Neuronal stem cell (in vitro differentiated cells): Measurements from ENCODE around the gene SH2D3A.
A peak's percentile ranks its signal among the peaks of the same experiment; 100 is the strongest.

Experiments used
- DNase-seq: peaks from one replicate; pipeline ENCODE4 v3.0.0-alpha.2; 2013; ENCODE audit warnings: low spot score
- H2AFZ ChIP-seq: one replicate; pipeline ENCODE4 v1.6.1; 2013; ENCODE audit warnings: mild to moderate bottlenecking, low read length, inconsistent platforms
- H2AK5ac ChIP-seq: 2 replicates; pipeline ENCODE4 v1.6.1; 2013; ENCODE audit warnings: low read depth, mild to moderate bottlenecking, inconsistent platforms, low read length, moderate library complexity, mixed read lengths
- H2BK120ac ChIP-seq: 2 replicates; pipeline ENCODE4 v1.6.1; 2013; ENCODE audit warnings: low read depth, mild to moderate bottlenecking, inconsistent platforms, low read length, moderate library complexity, mixed read lengths
- H2BK12ac ChIP-seq: one replicate; pipeline ENCODE4 v1.6.1; 2013; ENCODE audit warnings: low read length, inconsistent platforms
- H2BK15ac ChIP-seq: 2 replicates; pipeline ENCODE4 v1.6.1; 2013; ENCODE audit warnings: mild to moderate bottlenecking, low read length, inconsistent platforms, mixed read lengths
- H2BK5ac ChIP-seq: one replicate; pipeline ENCODE4 v1.6.1; 2013; ENCODE audit warnings: inconsistent platforms, mild to moderate bottlenecking, low read length, moderate library complexity
- H3K14ac ChIP-seq: one replicate; pipeline ENCODE4 v1.6.1; 2013; ENCODE audit warnings: low read length, inconsistent platforms
- H3K18ac ChIP-seq: 2 replicates; pipeline ENCODE4 v1.6.1; 2013; ENCODE audit warnings: low read length, inconsistent platforms
- H3K23ac ChIP-seq: 2 replicates; pipeline ENCODE4 v1.6.1; 2013; ENCODE audit warnings: low read depth, mild to moderate bottlenecking, mixed read lengths, low read length, inconsistent platforms; ENCODE audit not compliant: poor library complexity
- H3K27ac ChIP-seq: replicated peaks from 3 replicates; pipeline ENCODE4 v1.5.1; 2013; ENCODE audit warnings: low read length, inconsistent platforms
- H3K27me3 ChIP-seq, 3 experiments: 2 replicates each; pipeline ENCODE4 v1.6.1; 2013; ENCODE audit warnings: low read length in 3 of 3, mild to moderate bottlenecking in 2 of 3, inconsistent platforms in 1 of 3, low read depth in 1 of 3, mixed read lengths in 1 of 3, moderate library complexity in 1 of 3; ENCODE audit not compliant: control insufficient read depth in 3 of 3, insufficient read depth in 3 of 3
- H3K36me3 ChIP-seq, 2 donors: replicated peaks in 1 of 2; 2 replicates each; pipeline ENCODE4 v1.6.1; 2013; ENCODE audit warnings: low read length in 2 of 2; ENCODE audit not compliant: control insufficient read depth in 2 of 2, insufficient read depth in 2 of 2
- H3K4ac ChIP-seq: 2 replicates; pipeline ENCODE4 v1.6.1; 2013; ENCODE audit warnings: inconsistent platforms, mild to moderate bottlenecking, low read length, moderate library complexity
- H3K4me1 ChIP-seq, 2 donors: 1 replicate in 1 of 2; 2 replicates in 1 of 2; pipeline ENCODE4 v1.6.1; 2013; ENCODE audit warnings: low read length in 2 of 2, low read depth in 1 of 2; ENCODE audit not compliant: control insufficient read depth in 2 of 2, insufficient read depth in 1 of 2
- H3K4me2 ChIP-seq: one replicate; pipeline ENCODE4 v1.6.1; 2013; ENCODE audit warnings: mild to moderate bottlenecking, low read length, inconsistent platforms; ENCODE audit not compliant: insufficient read depth, poor library complexity, severe bottlenecking
- H3K4me3 ChIP-seq, 2 donors: 2 replicates each; pipeline ENCODE4 v1.5.1; 2013; ENCODE audit warnings: low read length in 2 of 2, mild to moderate bottlenecking in 2 of 2, inconsistent platforms in 1 of 2, moderate library complexity in 1 of 2
- H3K79me1 ChIP-seq: one replicate; pipeline ENCODE4 v1.6.1; 2013; ENCODE audit warnings: low read depth, mild to moderate bottlenecking, inconsistent platforms, low read length, moderate library complexity
- H3K9ac ChIP-seq: one replicate; pipeline ENCODE4 v1.6.1; 2013; ENCODE audit warnings: mild to moderate bottlenecking, low read depth, low read length, inconsistent platforms; ENCODE audit not compliant: poor library complexity
- H3K9me3 ChIP-seq, 2 donors: replicated peaks in 1 of 2; 2 replicates each; pipeline versions ENCODE3 to v1.6.1; 2013; ENCODE audit warnings: low read length in 2 of 2, mild to moderate bottlenecking in 2 of 2, inconsistent platforms in 1 of 2, low read depth in 1 of 2, mixed read lengths in 1 of 2, moderate library complexity in 1 of 2; ENCODE audit not compliant: control insufficient read depth in 2 of 2, insufficient read depth in 1 of 2
- H4K8ac ChIP-seq: one replicate; pipeline ENCODE4 v1.6.1; 2013; ENCODE audit warnings: low read depth, mild to moderate bottlenecking, inconsistent platforms, low read length, moderate library complexity
- H4K91ac ChIP-seq: one replicate; pipeline ENCODE4 v1.6.1; 2013; ENCODE audit warnings: low read length, low read depth, mild to moderate bottlenecking, inconsistent platforms; ENCODE audit not compliant: poor library complexity
- WGBS, 2 donors: extraction: QIAGEN DNeasy Blood & Tissue Kit; methylation state at CpG; one replicate each; pipeline ENCODE4 v1.1.7; 2013; ENCODE audit warnings: missing lambda C conversion rate in 2 of 2, mixed read lengths in 1 of 2; ENCODE audit not compliant: insufficient read length in 2 of 2, insufficient replicate concordance in 1 of 2; ENCODE audit errors: extremely low coverage in 2 of 2; 5-methylcytosine and 5-hydroxymethylcytosine counted together

The SH2D3A gene

DNA sequence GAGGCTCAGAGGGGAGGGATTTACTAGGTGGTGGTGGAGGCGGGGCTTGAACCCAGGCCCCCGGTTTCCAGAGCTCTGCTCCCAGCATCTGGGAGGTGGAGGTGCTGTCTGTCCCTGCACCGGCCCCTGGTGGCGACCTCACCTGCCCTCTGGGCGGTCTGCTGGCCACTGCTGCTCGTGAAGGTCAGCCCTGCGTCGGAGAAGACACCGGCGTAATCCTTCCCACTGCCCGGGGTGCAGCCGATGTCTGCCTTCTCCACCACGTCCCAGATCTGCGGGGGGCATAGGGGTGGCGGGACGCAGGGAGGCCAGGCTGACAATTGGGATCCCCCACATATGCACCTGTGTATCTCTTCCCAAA, 59.6 kb downstream of the SH2D3A start:
- Histone ChIP-seq H4K8ac (peak overlapping the region; percentile 43), H3K9ac (peak overlapping the region; percentile 4), H2BK5ac (no peak overlapping the region), H2BK12ac (no peak overlapping the region), H3K23ac (no peak overlapping the region), H3K4me2 (no peak overlapping the region), H3K14ac (peak overlapping the region; percentile 21), H3K4me1 (no peaks in the 10 kb centered on the region), H3K9me3 (peaks cover 0 to 4% of the 10 kb centered on the region in 2 donors), H3K79me1 (no peaks in the 10 kb centered on the region), H3K18ac (no peak overlapping the region), H3K27me3 (peaks cover 0 to 41% (median 28%) of the 10 kb centered on the region in 3 experiments), H2BK15ac (no peak overlapping the region), H3K4me3 (no peak overlapping the region), H3K27ac (no peak overlapping the region), H2BK120ac (no peak overlapping the region), H2AFZ (no peak overlapping the region), H3K4ac (no peak overlapping the region), H4K91ac (no peak overlapping the region), H2AK5ac (peak overlapping the region; percentile 13), H3K36me3 (no peaks in the 10 kb centered on the region)
- no peak for DNase-seq
- WGBS, 2 donors = no CpG with 5 or more reads among the region's 16 CpGs

DNA sequence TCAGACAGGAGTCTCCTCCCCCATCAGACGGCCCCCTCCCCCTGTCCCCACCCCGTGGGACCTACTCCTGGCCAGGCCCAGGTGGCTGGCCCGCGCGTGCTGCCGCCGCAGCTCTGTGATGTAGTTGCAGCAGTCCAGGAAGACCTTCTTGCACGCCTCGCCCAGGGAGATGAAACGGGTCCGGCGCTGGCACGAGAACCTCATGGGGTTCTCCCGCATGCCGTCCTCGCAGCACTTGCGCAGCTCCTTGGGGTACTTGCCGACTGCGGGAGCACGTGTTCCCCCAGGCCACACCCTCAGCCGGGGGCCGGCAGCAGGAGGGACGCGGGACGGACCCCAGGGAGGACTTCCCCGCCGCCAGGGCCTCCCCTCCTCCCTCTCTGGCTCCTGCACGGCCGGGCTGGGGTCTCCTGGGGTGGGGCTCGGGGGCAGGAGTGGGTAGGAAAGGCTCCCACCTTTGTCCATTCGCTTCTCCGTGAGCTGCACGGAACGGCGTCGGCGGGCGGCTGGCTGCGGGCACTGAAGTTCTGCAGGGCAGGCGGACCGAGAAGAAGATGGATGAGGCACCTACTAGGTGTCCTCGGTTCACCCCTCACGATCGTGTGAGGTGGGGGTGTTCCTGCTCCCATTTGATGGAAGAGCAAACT, 60.1 kb downstream of the SH2D3A start:
- H2BK15ac ChIP-seq = peak overlapping the region; percentile 34
- H3K4me1 ChIP-seq = no peaks in the 10 kb centered on the region
- no peak overlapping the region for H2BK5ac ChIP-seq
- peak overlapping the region; percentile 43 for H4K8ac ChIP-seq
- H2AK5ac ChIP-seq = peak overlapping the region; percentile 60
- H3K27ac ChIP-seq = no peak overlapping the region
- no peak overlapping the region for H3K14ac ChIP-seq
- no peak overlapping the region for H2AFZ ChIP-seq
- H3K27me3 ChIP-seq = peaks cover 0 to 39% (median 28%) of the 10 kb centered on the region in 3 experiments
- no peak overlapping the region for H3K4me3 ChIP-seq
- DNase-seq = no peak
- peaks cover 0 to 4% of the 10 kb centered on the region in 2 donors for H3K9me3 ChIP-seq
- no peaks in the 10 kb centered on the region for H3K36me3 ChIP-seq
- no peak overlapping the region for H2BK120ac ChIP-seq
- no peaks in the 10 kb centered on the region for H3K79me1 ChIP-seq
- H4K91ac ChIP-seq = peak overlapping the region; percentile 72
- H3K9ac ChIP-seq = no peak overlapping the region
- H3K18ac ChIP-seq = peak overlapping the region; percentile 69
- no CpG with 5 or more reads among the region's 44 CpGs for WGBS, 2 donors
- no peak overlapping the region for H3K4ac ChIP-seq
- H3K4me2 ChIP-seq = no peak overlapping the region
- no peak overlapping the region for H2BK12ac ChIP-seq
- no peak overlapping the region for H3K23ac ChIP-seq

DNA sequence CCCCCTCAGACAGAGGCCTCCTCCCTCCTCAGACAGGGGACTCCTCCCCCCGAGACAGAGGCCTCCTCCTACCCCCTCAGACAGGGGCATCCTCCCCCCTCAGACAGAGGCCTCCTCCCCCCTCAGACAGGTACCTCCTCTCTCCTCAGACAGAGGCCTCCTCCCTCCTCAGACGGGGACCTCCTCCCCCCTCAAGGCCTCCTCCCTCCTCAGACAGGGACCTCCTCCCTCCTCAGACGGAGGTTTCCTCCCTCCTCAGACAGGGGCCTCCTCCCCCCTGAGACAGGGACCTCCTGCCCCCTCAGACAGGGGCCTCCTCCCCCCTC, 60.6 kb downstream of the SH2D3A start:
- no peak overlapping the region for H2AK5ac ChIP-seq
- no peak overlapping the region for H3K4ac ChIP-seq
- WGBS, 2 donors = no CpG with 5 or more reads among the region's 3 CpGs

DNA sequence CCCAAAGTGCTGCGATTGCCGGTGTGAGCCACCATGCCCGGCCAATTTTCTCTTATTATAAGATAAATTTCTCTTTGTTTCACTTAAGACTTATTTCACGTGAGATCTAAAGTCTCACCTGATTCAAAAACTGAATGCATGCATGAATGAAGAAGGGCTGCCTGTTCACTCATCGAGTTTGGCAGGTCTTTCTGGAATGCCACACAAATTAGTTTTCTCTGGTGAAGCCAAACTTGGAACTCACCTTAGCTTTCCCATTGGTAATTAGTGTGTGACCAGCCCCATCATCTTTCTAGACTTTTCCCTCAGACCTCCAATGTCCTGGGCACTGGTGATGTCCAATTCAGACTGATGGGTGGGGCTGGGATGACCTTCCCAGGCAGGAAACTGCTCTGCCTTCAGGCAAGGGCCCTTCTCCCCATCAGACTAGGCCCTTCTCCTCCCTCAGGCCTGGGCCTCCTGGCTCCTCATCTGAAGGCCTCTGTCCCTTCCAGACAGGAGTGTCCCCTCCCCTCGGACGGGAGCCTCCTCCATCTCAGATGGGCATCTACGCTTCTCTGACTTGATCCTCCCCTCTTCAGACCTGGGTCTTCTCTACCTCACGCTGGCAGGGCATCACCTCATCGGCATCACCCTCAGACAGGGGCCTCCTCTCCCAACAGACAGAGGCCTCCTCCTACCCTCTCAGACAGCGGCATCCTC, 61.2 kb downstream of the SH2D3A start:
- H2BK12ac ChIP-seq = no peak overlapping the region
- DNase-seq = no peak
- H2AK5ac ChIP-seq = no peak overlapping the region
- peaks cover 0 to 28% (median 19%) of the 10 kb centered on the region in 3 experiments for H3K27me3 ChIP-seq
- H4K8ac ChIP-seq = no peak overlapping the region
- H3K14ac ChIP-seq = no peak overlapping the region
- no peak overlapping the region for H2BK5ac ChIP-seq
- H3K9ac ChIP-seq = no peak overlapping the region
- no peak overlapping the region for H3K27ac ChIP-seq
- no CpG with 5 or more reads among the region's 11 CpGs for WGBS, 2 donors
- no peak overlapping the region for H3K23ac ChIP-seq
- H2AFZ ChIP-seq = no peak overlapping the region
- no peak overlapping the region for H3K4me3 ChIP-seq
- H3K4me1 ChIP-seq = no peaks in the 10 kb centered on the region
- no peak overlapping the region for H2BK120ac ChIP-seq
- H2BK15ac ChIP-seq = no peak overlapping the region
- H3K18ac ChIP-seq = no peak overlapping the region
- H3K36me3 ChIP-seq = no peaks in the 10 kb centered on the region
- no peak overlapping the region for H3K4ac ChIP-seq
- H3K4me2 ChIP-seq = no peak overlapping the region
- H4K91ac ChIP-seq = no peak overlapping the region
- H3K79me1 ChIP-seq = no peaks in the 10 kb centered on the region
- peaks cover 0 to 4% of the 10 kb centered on the region in 2 donors for H3K9me3 ChIP-seq

More for the DNA sequence above, 60.6 kb downstream of the SH2D3A start:
- Histone ChIP-seq H2AFZ (no peak overlapping the region), H3K36me3 (no peaks in the 10 kb centered on the region), H3K4me3 (no peak overlapping the region), H4K8ac (no peak overlapping the region), H3K23ac (no peak overlapping the region), H3K79me1 (no peaks in the 10 kb centered on the region), H3K27ac (no peak overlapping the region), H3K9me3 (peaks cover 0 to 4% of the 10 kb centered on the region in 2 donors), H3K4me1 (no peaks in the 10 kb centered on the region), H2BK120ac (no peak overlapping the region), H2BK12ac (no peak overlapping the region), H2BK5ac (no peak overlapping the region), H3K4me2 (no peak overlapping the region), H3K18ac (peak overlapping the region; percentile 7), H3K27me3 (peaks cover 0 to 33% (median 23%) of the 10 kb centered on the region in 3 experiments), H2BK15ac (no peak overlapping the region), H3K9ac (peak overlapping the region; percentile 27), H3K14ac (no peak overlapping the region), H4K91ac (no peak overlapping the region)
- DNase-seq = no peak
